Measurements from ENCODE around the gene GH1.
"Not testable (repeated sequence)": the region's sequence is repeated elsewhere in the genome, so short reads cannot be mapped to it uniquely, and the experiment has no call there.

Gene GH1

GRCh38 chr17:63918789-63919305 is at the start of gene GH1:
TSS of gene GH1 (minus strand) at chr17:63918839. CDS start at chr17:63918776, 63 bp downstream.
- not testable (repeated sequence) for H3K36me3 ChIP-seq (ENCODE audit: control insufficient read depth, insufficient read depth, low read length)

GRCh38 chr17:63967953-63968352 is 49.3 kb upstream of the GH1 start:
- H3K4me3 ChIP-seq (ENCODE audit: low read length): no peak overlapping the region
- no peaks in the 10 kb centered on the region for H3K27me3 ChIP-seq (ENCODE audit: control insufficient read depth, insufficient read depth, low read length)
- H3K27ac ChIP-seq (ENCODE audit: low read depth, low read length): no peak overlapping the region

More at GRCh38 chr17:63918789-63919305, at the start of gene GH1:
- not testable (repeated sequence) for H3K4me3 ChIP-seq (ENCODE audit: low read length); H3K27ac ChIP-seq (ENCODE audit: low read depth, low read length); H3K9ac ChIP-seq (ENCODE audit: low read length); H3K27me3 ChIP-seq (ENCODE audit: control insufficient read depth, insufficient read depth, low read length); H3K4me1 ChIP-seq (ENCODE audit: control insufficient read depth, insufficient read depth, low read length)

GRCh38 chr17:63966646-63967264 is 48.1 kb upstream of the GH1 start:
- no peak overlapping the region for H3K9ac ChIP-seq (ENCODE audit: low read length)
- no peak overlapping the region for H3K27ac ChIP-seq (ENCODE audit: low read depth, low read length)
- H3K4me1 ChIP-seq (ENCODE audit: control insufficient read depth, insufficient read depth, low read length): no peaks in the 10 kb centered on the region
- H3K4me3 ChIP-seq (ENCODE audit: low read length): no peak overlapping the region
- H3K36me3 ChIP-seq (ENCODE audit: control insufficient read depth, insufficient read depth, low read length): no peaks in the 10 kb centered on the region
- H3K27me3 ChIP-seq (ENCODE audit: control insufficient read depth, insufficient read depth, low read length): no peaks in the 10 kb centered on the region

More at GRCh38 chr17:63967953-63968352, 49.3 kb upstream of the GH1 start:
- Histone ChIP-seq H3K4me1 (ENCODE audit: control insufficient read depth, insufficient read depth, low read length) (no peaks in the 10 kb centered on the region), H3K36me3 (ENCODE audit: control insufficient read depth, insufficient read depth, low read length) (no peaks in the 10 kb centered on the region), H3K9ac (ENCODE audit: low read length) (no peak overlapping the region)

DNA sequence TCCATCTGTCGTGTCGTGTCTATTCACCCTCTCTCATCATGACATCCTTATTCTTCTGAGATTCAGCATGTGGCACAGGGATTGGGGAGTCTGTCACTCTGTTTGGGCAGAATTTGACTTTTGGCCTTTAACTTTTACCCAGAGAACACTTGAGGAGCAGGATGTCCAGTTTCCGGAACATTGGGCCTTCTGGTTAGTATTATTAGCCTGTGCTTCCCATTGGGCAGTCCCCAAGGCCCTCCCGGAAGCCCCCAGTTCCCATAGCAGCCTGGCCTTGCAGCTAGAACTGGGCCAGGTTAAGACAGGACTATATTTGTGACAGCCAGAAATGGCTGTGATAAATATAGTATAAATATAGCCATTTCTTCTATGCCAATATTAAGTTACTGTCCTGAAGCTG is 44.5 kb upstream of the GH1 start:
- Histone ChIP-seq H3K27ac (ENCODE audit: low read depth, low read length) (no peak overlapping the region), H3K27me3 (ENCODE audit: control insufficient read depth, insufficient read depth, low read length) (no peaks in the 10 kb centered on the region), H3K36me3 (ENCODE audit: control insufficient read depth, insufficient read depth, low read length) (no peaks in the 10 kb centered on the region), H3K4me3 (ENCODE audit: low read length) (no peak overlapping the region), H3K4me1 (ENCODE audit: control insufficient read depth, insufficient read depth, low read length) (no peaks in the 10 kb centered on the region), H3K9ac (ENCODE audit: low read length) (no peak overlapping the region)

DNA sequence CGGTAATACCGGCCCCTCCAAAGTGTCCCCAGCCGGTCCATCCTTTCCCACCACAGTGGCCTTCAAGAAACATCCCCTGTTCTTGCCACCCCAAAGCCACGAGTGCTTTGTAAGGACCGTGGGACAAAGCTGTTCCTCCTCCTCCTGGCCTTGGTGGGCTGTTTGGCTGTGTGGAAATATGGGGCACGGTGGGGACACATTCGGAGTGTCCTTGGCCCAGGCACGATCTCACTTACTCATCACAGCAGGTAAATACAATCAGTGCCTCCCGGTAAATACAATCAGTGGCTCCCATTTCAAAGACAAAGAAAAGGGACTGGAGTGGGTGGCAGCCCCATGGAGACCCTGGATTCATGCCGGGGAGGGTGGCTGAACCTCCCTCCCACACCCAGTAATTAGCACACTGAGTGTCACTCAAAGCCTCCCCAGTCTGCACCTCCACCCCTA is 43.7 kb upstream of the GH1 start:
- Histone ChIP-seq H3K9ac (ENCODE audit: low read length) (no peak overlapping the region), H3K27ac (ENCODE audit: low read depth, low read length) (no peak overlapping the region), H3K4me3 (ENCODE audit: low read length) (no peak overlapping the region), H3K36me3 (ENCODE audit: control insufficient read depth, insufficient read depth, low read length) (no peaks in the 10 kb centered on the region), H3K4me1 (ENCODE audit: control insufficient read depth, insufficient read depth, low read length) (no peaks in the 10 kb centered on the region), H3K27me3 (ENCODE audit: control insufficient read depth, insufficient read depth, low read length) (no peaks in the 10 kb centered on the region)

GRCh38 chr17:63961355-63962212 is 42.9 kb upstream of the GH1 start:
- no peak overlapping the region for H3K4me3 ChIP-seq (ENCODE audit: low read length)
- H3K9ac ChIP-seq (ENCODE audit: low read length): no peak overlapping the region

GRCh38 chr17:63960430-63960829 is 41.8 kb upstream of the GH1 start:
- no peak overlapping the region for H3K9ac ChIP-seq (ENCODE audit: low read length)
- no peak overlapping the region for H3K4me3 ChIP-seq (ENCODE audit: low read length)
- H3K4me1 ChIP-seq (ENCODE audit: control insufficient read depth, insufficient read depth, low read length): no peaks in the 10 kb centered on the region
- no peak overlapping the region for H3K27ac ChIP-seq (ENCODE audit: low read depth, low read length)
- H3K27me3 ChIP-seq (ENCODE audit: control insufficient read depth, insufficient read depth, low read length): no peaks in the 10 kb centered on the region
- no peaks in the 10 kb centered on the region for H3K36me3 ChIP-seq (ENCODE audit: control insufficient read depth, insufficient read depth, low read length)

More at GRCh38 chr17:63961355-63962212, 42.9 kb upstream of the GH1 start:
- Histone ChIP-seq H3K27ac (ENCODE audit: low read depth, low read length) (no peak overlapping the region), H3K36me3 (ENCODE audit: control insufficient read depth, insufficient read depth, low read length) (no peaks in the 10 kb centered on the region), H3K27me3 (ENCODE audit: control insufficient read depth, insufficient read depth, low read length) (no peaks in the 10 kb centered on the region), H3K4me1 (ENCODE audit: control insufficient read depth, insufficient read depth, low read length) (no peaks in the 10 kb centered on the region)

GRCh38 chr17:63960006-63960405 is 41.4 kb upstream of the GH1 start:
- Histone ChIP-seq H3K4me1 (ENCODE audit: control insufficient read depth, insufficient read depth, low read length) (no peaks in the 10 kb centered on the region), H3K36me3 (ENCODE audit: control insufficient read depth, insufficient read depth, low read length) (no peaks in the 10 kb centered on the region), H3K27me3 (ENCODE audit: control insufficient read depth, insufficient read depth, low read length) (no peaks in the 10 kb centered on the region), H3K4me3 (ENCODE audit: low read length) (no peak overlapping the region), H3K9ac (ENCODE audit: low read length) (no peak overlapping the region), H3K27ac (ENCODE audit: low read depth, low read length) (no peak overlapping the region)

DNA sequence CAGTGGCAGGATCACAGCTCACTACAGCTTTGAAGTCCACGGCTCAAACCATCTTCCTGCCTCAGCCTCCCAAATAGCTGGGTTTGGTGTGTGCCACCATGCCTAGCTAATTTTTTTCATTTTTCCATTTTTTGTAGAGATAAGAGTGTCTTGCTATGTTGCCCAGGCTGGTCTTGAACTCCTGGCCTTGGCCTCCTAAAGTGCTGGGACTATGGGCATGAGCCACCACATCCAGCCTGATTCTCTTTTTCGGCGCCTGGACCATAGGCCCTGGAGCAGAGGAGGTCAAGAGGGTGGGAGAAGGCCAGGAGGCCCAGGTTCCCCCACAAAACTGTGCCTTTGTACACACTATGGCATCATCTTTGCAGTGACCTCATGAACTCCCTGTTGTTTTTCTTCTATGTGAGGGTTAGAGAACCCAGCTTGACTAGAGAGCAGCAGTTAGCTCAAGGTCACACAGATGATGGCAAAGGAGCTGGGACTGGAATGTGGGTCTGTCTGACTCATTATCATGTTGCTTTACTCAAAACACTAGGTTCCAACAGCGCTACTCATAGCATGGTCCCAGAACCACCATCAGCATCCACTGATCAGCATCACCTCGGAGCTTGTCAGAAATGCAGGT is 37.8 kb upstream of the GH1 start:
- no peak overlapping the region for H3K4me3 ChIP-seq (ENCODE audit: low read length)
- H3K36me3 ChIP-seq (ENCODE audit: control insufficient read depth, insufficient read depth, low read length): no peaks in the 10 kb centered on the region
- H3K27ac ChIP-seq (ENCODE audit: low read depth, low read length): no peak overlapping the region
- no peak overlapping the region for H3K9ac ChIP-seq (ENCODE audit: low read length)
- H3K4me1 ChIP-seq (ENCODE audit: control insufficient read depth, insufficient read depth, low read length): no peaks in the 10 kb centered on the region
- H3K27me3 ChIP-seq (ENCODE audit: control insufficient read depth, insufficient read depth, low read length): no peaks in the 10 kb centered on the region

- Histone ChIP-seq H3K27ac (ENCODE audit: low read depth, low read length) (no peak overlapping the region), H3K4me3 (ENCODE audit: low read length) (no peak overlapping the region), H3K27me3 (ENCODE audit: control insufficient read depth, insufficient read depth, low read length) (no peaks in the 10 kb centered on the region), H3K4me1 (ENCODE audit: control insufficient read depth, insufficient read depth, low read length) (no peaks in the 10 kb centered on the region), H3K9ac (ENCODE audit: low read length) (no peak overlapping the region), H3K36me3 (ENCODE audit: control insufficient read depth, insufficient read depth, low read length) (no peaks in the 10 kb centered on the region)
Observed at GRCh38 chr17:63955791-63956190, 37.2 kb upstream of the GH1 start.

- H3K4me1 ChIP-seq (ENCODE audit: control insufficient read depth, insufficient read depth, low read length): no peaks in the 10 kb centered on the region
- no peak overlapping the region for H3K27ac ChIP-seq (ENCODE audit: low read depth, low read length)
Observed at GRCh38 chr17:63955232-63955631, 36.6 kb upstream of the GH1 start.

DNA sequence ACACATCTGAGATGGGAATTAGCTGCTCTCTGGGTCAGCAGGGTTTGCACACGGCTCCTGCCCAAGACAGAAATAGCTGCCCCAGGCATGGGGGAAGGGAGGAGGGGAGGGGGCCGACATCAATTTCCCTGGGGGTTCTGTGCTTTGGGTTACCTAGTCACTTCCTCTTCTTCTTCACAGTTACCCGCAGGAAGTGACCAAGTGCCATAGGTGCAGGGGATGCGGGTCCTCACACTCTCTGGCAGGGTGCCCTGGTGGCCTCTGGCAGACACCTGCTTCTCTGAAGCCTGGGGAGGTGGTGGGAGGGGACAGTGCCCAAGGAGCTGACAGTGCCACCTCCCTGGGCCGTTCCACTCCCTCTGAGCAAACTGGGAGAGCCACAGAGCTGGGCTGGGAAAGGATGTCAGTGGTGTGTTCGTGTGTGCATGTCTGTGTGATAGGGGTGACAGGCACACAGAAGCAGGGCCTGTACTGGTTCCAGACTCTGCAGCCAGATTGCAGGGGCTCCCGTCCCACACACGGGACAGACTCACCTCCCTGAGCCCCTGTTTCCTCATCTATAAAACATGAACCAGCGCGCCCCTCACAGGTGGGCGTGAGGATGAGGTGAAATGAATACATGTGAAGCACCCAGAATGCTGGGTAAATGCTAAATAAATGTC is 35.9 kb upstream of the GH1 start:
- H3K4me1 ChIP-seq (ENCODE audit: control insufficient read depth, insufficient read depth, low read length): no peaks in the 10 kb centered on the region
- no peak overlapping the region for H3K9ac ChIP-seq (ENCODE audit: low read length)
- H3K27me3 ChIP-seq (ENCODE audit: control insufficient read depth, insufficient read depth, low read length): no peaks in the 10 kb centered on the region
- no peak overlapping the region for H3K4me3 ChIP-seq (ENCODE audit: low read length)
- no peak overlapping the region for H3K27ac ChIP-seq (ENCODE audit: low read depth, low read length)
- no peaks in the 10 kb centered on the region for H3K36me3 ChIP-seq (ENCODE audit: control insufficient read depth, insufficient read depth, low read length)

More at GRCh38 chr17:63955232-63955631, 36.6 kb upstream of the GH1 start:
- no peak overlapping the region for H3K4me3 ChIP-seq (ENCODE audit: low read length)
- no peak overlapping the region for H3K9ac ChIP-seq (ENCODE audit: low read length)
- no peaks in the 10 kb centered on the region for H3K27me3 ChIP-seq (ENCODE audit: control insufficient read depth, insufficient read depth, low read length)
- no peaks in the 10 kb centered on the region for H3K36me3 ChIP-seq (ENCODE audit: control insufficient read depth, insufficient read depth, low read length)
